ENCODE results near the gene FER1L5.

The FER1L5 gene

DNA sequence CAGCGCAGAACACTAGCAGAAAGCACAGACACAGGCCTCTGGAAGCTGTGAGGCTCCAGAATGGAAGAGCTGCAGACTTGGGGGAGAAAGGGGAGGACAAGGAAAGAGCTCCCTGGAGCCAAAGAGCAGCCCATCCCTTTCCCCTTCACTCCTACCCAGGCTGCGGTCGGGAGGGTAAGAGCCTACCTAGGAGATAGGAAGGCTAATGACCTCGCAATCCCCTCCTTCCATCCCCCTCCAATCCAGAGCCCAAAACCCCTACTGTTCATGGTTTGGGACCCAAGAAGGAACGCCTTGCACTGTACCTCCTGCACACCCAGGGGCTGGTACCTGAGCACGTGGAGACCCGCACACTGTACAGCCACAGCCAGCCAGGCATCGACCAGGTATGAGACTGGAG, 57.5 kb downstream of the FER1L5 start:
- DNase-seq (ENCODE audit: low spot score), result no peak
- in situ Hi-C loops (cut with MboI; ENCODE audit: low sequenced_read_pairs, unreplicated experiment), result no loop called here

DNA sequence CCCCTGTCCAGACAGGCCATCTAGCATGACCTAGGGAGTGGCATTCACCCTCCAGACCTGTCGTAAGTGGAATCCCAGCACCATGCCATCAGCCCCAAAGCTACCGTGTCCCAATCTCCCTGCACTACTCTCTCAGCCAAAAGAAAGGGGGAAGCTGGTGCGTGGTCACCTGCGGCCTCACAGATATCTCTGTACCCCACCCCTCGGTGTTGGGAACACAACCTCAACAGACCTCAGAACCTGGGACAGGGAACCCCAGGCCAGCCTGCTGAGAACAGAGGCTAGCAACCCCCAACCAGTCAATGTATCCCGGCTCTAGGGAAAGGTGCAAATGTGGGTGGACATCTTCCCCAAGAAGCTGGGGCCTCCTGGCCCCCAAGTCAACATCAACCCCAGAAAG, 59.1 kb downstream of the FER1L5 start:
- in situ Hi-C loops (cut with MboI; ENCODE audit: low sequenced_read_pairs, unreplicated experiment), result no loop called here
- DNase-seq (ENCODE audit: low spot score), result no peak
- TF ChIP-seq, protein P1, sequence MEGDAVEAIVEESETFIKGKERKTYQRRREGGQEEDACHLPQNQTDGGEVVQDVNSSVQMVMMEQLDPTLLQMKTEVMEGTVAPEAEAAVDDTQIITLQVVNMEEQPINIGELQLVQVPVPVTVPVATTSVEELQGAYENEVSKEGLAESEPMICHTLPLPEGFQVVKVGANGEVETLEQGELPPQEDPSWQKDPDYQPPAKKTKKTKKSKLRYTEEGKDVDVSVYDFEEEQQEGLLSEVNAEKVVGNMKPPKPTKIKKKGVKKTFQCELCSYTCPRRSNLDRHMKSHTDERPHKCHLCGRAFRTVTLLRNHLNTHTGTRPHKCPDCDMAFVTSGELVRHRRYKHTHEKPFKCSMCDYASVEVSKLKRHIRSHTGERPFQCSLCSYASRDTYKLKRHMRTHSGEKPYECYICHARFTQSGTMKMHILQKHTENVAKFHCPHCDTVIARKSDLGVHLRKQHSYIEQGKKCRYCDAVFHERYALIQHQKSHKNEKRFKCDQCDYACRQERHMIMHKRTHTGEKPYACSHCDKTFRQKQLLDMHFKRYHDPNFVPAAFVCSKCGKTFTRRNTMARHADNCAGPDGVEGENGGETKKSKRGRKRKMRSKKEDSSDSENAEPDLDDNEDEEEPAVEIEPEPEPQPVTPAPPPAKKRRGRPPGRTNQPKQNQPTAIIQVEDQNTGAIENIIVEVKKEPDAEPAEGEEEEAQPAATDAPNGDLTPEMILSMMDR (IDR thresholded peaks at IDR 0.05; ENCODE audit: borderline replicate concordance, control extremely low read depth, extremely low read depth, insufficient read depth, missing control alignments), result no peak

More for the DNA sequence above, 57.5 kb downstream of the FER1L5 start:
- TF ChIP-seq, protein P1 (IDR thresholded peaks at IDR 0.05; ENCODE audit: borderline replicate concordance, control extremely low read depth, extremely low read depth, insufficient read depth, missing control alignments), result no peak

DNA sequence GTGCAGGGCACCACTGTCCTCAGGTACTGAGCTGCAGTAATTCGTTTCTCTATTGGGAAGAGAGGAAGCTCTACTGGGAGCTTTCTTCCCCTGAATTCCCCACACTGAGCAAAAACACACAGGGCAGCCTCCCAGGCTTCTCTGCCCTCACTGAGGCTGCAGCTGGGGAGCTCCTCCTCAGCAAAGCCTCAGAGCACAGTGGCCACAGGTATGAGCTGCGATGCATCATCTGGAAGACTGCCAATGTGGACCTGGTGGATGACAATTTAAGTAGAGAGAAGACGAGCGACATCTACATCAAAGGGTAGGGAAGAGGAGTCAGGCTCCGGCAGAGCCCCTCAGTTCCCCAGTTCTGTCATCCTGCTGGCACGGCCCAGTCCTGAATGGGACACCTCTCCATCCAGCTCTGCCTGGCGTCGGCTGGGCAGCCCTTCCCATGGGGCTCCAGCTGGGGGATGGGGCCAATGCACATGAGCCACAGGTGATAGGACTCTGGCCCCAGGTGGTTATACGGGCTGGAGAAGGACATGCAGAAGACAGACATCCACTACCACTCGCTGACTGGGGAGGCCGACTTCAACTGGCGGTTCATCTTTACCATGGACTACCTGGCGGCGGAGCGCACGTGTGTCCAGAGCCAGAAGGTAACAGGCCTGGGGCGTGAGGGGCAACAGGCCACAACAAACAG, 59.7 kb downstream of the FER1L5 start:
- in situ Hi-C loops (cut with MboI; ENCODE audit: low sequenced_read_pairs, unreplicated experiment), result no loop called here
- TF ChIP-seq, protein P1 (IDR thresholded peaks at IDR 0.05; ENCODE audit: borderline replicate concordance, control extremely low read depth, extremely low read depth, insufficient read depth, missing control alignments), result no peak
- DNase-seq (ENCODE audit: low spot score), result no peak

DNA sequence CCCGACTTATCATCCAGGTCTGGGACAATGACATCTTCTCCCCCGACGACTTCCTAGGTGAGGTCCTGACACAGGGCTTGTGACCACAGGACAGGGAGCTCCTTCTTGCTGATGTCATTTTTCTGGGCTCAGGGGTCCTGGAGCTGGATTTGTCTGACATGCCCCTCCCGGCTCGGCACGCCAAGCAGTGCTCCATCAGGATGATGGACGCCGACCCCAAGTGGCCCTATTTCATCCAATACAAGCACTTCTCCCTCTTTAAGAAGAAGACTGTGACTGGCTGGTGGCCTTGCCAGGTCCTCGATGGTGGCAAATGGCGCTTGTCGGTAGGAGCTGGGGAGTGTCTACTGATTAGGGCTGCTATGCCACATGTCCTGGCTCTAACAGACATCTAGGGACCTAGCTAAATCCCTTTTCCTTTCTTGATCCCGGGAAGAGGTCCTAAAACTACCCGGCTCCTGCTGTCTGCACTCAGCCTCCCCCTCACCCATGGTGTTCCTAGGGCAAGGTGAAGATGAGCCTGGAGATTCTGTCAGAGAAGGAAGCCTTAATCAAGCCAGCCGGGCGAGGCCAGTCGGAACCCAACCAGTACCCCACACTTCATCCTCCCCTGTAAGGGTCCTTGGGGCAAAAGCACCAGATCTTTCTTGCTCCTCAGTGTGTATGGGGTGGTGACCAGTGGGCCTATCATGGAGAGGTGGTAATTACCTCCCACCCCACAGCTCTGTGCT, 60.6 kb downstream of the FER1L5 start:
- TF ChIP-seq, protein P1 (IDR thresholded peaks at IDR 0.05; ENCODE audit: borderline replicate concordance, control extremely low read depth, extremely low read depth, insufficient read depth, missing control alignments), result no peak
- in situ Hi-C loops (cut with MboI; ENCODE audit: low sequenced_read_pairs, unreplicated experiment), result no loop called here
- no peak for DNase-seq (ENCODE audit: low spot score)

DNA sequence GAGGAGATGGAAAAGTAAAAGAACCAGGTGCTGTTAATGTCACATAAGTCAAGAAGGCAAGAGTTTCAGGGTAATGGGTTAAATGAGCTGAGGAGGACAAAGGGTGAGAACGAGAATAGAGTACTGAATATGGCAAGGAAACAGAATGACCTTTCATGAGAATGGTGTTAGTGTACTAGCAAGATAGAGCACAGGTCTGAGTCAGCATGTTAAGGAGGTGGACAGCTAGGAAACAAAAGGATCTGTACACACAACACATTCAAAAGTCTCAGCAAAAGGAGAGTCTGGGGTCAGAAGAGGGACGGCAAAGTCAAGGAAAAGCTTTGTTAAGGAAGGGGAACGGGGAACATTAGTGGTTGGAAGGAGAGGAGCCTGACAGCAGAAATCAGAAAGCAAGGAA, 68.4 kb downstream of the FER1L5 start:
- in situ Hi-C loops (cut with MboI; ENCODE audit: low sequenced_read_pairs, unreplicated experiment), result no loop called here
- TF ChIP-seq, protein P1 (IDR thresholded peaks at IDR 0.05; ENCODE audit: borderline replicate concordance, control extremely low read depth, extremely low read depth, insufficient read depth, missing control alignments), result no peak
- DNase-seq (ENCODE audit: low spot score), result no peak

DNA sequence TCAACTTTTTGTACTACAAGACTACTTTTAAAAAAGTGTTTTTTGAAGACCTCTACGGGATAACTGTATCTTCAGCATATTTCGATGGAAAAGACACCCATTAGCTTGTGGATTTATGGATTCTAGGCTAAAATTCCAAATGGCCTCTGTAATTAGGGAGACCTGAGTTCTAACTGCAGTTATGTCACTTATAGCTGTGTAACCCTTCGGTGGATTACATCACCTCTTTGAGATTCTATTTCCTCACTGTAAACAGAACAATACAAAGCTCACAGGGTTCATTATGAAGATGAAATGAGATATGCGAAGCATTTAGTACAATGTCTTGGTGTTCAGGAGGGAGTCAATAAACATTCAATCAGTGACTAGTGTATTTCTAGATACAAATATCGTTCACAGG, 73.1 kb downstream of the FER1L5 start:
- in situ Hi-C loops (cut with MboI; ENCODE audit: low sequenced_read_pairs, unreplicated experiment), result no loop called here
- TF ChIP-seq, protein P1 (IDR thresholded peaks at IDR 0.05; ENCODE audit: borderline replicate concordance, control extremely low read depth, extremely low read depth, insufficient read depth, missing control alignments), result no peak
- DNase-seq (ENCODE audit: low spot score), result no peak
